Ishikawa (cell line): ENCODE measurements around the gene CD59.
A peak's percentile ranks its signal among the peaks of the same experiment; 100 is the strongest.

Experiments used
- CEBPB ChIP-seq: IDR thresholded peaks from 2 replicates; pipeline ENCODE4 v1.6.1; 2012
- CREB1 ChIP-seq: IDR thresholded peaks from 2 replicates; pipeline ENCODE4 v1.6.1; 2012; ENCODE audit warnings: low read depth
- EGR1 ChIP-seq: IDR thresholded peaks from 2 replicates; pipeline ENCODE4 v1.6.1; 2012
- EP300 ChIP-seq: IDR thresholded peaks from 2 replicates; pipeline ENCODE4 v1.6.1; 2012; ENCODE audit warnings: borderline replicate concordance
- FOXM1 ChIP-seq: IDR thresholded peaks from 2 replicates; pipeline ENCODE4 v1.6.1; 2012; ENCODE audit warnings: low read depth, borderline replicate concordance
- NFIC ChIP-seq: IDR thresholded peaks from 2 replicates; pipeline ENCODE4 v1.6.1; 2012
- RAD21 ChIP-seq: IDR thresholded peaks from 2 replicates; pipeline ENCODE4 v1.6.1; 2012; ENCODE audit warnings: low read depth
- TAF1 ChIP-seq: IDR thresholded peaks from 2 replicates; pipeline ENCODE4 v1.6.1; 2012; ENCODE audit warnings: low read depth, mild to moderate bottlenecking
- TCF12 ChIP-seq: IDR thresholded peaks from 2 replicates; pipeline ENCODE4 v1.6.1; 2012; ENCODE audit warnings: low read depth
- TEAD4 ChIP-seq: IDR thresholded peaks from 2 replicates; pipeline ENCODE4 v1.6.1; 2012
- YY1 ChIP-seq: IDR thresholded peaks from 2 replicates; pipeline ENCODE4 v1.6.1; 2012; ENCODE audit warnings: low read depth
- ZBTB7A ChIP-seq: IDR thresholded peaks from 2 replicates; pipeline ENCODE4 v1.6.1; 2012; ENCODE audit warnings: low read depth
- TF ChIP-seq, protein P1 (sequence below): IDR thresholded peaks from 2 replicates; pipeline ENCODE4 v1.6.1; 2012
- TF ChIP-seq, protein P2 (sequence below): IDR thresholded peaks from 2 replicates; pipeline ENCODE4 v1.6.1; 2012
- TF ChIP-seq, protein P3 (sequence below): IDR thresholded peaks from 2 replicates; pipeline ENCODE4 v1.6.1; 2012; ENCODE audit warnings: low read depth, mild to moderate bottlenecking

Gene CD59

DNA sequence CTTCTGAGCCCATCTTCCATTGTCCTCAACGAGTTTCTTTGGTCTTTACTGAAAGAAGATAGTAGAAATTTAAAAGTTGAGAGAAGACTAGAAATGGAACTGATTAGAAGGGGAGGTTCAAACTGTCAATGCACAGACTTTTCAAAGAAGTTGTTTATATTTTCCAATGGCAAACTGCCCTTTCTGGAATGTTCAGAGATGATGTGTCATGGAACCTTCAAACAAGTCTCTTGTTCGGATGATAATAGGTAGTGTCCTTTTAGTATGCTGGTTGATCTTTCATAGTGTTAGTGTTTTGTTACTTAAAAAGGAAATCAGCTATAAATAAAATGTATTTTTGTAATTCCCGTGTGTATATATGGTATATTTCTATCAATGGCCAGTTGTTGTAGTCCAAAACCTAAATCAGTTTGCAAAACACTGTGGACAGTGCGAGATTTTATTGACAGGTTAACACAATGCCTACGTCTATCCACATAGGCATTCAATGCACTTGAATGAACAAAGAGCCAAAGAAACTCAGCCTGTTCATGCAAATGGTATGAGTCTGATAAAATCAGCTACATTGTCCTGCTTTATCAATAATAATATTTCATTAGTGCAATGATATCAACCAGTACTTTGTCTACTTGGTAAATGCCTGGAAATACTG, 66.5 kb downstream of the CD59 start:
- TF ChIP-seq, protein P1, sequence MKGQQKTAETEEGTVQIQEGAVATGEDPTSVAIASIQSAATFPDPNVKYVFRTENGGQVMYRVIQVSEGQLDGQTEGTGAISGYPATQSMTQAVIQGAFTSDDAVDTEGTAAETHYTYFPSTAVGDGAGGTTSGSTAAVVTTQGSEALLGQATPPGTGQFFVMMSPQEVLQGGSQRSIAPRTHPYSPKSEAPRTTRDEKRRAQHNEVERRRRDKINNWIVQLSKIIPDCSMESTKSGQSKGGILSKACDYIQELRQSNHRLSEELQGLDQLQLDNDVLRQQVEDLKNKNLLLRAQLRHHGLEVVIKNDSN: no peak
- no peak for TF ChIP-seq CEBPB
- TF ChIP-seq EGR1: no peak
- no peak for TF ChIP-seq CREB1
- TF ChIP-seq TCF12: no peak
- TF ChIP-seq YY1: no peak
- no peak for TF ChIP-seq ZBTB7A
- no peak for TF ChIP-seq TAF1
- TF ChIP-seq FOXM1: no peak
- no peak for TF ChIP-seq NFIC
- TF ChIP-seq, protein P2, sequence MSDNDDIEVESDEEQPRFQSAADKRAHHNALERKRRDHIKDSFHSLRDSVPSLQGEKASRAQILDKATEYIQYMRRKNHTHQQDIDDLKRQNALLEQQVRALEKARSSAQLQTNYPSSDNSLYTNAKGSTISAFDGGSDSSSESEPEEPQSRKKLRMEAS: no peak
- no peak for TF ChIP-seq RAD21
- TF ChIP-seq EP300: no peak
- TF ChIP-seq TEAD4: no peak
- TF ChIP-seq, protein P3, sequence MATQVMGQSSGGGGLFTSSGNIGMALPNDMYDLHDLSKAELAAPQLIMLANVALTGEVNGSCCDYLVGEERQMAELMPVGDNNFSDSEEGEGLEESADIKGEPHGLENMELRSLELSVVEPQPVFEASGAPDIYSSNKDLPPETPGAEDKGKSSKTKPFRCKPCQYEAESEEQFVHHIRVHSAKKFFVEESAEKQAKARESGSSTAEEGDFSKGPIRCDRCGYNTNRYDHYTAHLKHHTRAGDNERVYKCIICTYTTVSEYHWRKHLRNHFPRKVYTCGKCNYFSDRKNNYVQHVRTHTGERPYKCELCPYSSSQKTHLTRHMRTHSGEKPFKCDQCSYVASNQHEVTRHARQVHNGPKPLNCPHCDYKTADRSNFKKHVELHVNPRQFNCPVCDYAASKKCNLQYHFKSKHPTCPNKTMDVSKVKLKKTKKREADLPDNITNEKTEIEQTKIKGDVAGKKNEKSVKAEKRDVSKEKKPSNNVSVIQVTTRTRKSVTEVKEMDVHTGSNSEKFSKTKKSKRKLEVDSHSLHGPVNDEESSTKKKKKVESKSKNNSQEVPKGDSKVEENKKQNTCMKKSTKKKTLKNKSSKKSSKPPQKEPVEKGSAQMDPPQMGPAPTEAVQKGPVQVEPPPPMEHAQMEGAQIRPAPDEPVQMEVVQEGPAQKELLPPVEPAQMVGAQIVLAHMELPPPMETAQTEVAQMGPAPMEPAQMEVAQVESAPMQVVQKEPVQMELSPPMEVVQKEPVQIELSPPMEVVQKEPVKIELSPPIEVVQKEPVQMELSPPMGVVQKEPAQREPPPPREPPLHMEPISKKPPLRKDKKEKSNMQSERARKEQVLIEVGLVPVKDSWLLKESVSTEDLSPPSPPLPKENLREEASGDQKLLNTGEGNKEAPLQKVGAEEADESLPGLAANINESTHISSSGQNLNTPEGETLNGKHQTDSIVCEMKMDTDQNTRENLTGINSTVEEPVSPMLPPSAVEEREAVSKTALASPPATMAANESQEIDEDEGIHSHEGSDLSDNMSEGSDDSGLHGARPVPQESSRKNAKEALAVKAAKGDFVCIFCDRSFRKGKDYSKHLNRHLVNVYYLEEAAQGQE: no peak

DNA sequence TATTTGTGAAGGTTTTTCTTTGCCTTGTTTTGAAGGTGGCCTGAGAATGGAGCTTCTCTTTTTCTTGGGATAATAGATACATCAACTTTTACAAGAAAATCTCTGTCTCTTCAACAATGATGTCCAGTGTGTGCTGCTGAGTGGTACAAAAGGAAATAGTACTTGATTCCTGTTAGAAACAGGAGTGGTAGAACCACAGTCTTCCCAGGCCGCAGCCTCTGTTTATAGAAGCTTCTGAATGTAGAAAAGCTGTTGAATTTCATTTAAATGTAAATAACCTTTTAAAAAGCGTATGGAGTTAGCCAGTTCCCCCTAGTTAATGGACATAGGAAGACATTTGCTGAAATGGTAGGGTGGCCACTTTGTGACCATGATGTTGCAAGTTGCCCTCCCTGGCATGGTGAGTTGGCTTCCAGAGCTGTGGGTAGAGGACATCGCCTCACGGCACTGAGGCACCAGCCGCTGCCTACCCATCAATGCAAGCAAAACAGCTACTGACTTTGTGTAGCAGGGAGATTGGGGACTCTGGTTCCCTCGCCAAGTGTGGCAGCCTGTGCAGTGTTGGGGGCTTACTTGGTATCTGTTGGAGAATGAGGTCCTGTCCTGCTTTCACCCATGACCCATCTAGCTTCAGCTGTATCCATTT, 67.1 kb downstream of the CD59 start:
- no peak for TF ChIP-seq EGR1
- no peak for TF ChIP-seq CEBPB
- TF ChIP-seq FOXM1: no peak

DNA sequence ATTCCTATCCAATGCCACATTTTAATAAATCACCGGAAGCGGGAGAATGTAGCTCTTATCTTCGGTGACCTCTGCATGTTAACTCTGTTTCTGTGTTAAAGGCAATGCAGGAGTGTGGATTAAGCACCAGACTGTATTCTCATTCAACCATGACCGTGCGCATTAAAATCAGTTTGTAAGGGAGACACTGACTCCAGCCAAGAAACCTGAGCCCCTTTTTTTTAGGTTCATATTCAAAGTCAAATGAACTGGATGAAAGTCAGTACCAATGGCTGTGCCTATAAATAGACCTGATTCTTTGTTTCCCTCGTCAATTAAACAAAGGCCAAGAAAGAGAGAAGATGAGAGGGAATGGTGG, 67.8 kb downstream of the CD59 start:
- TF ChIP-seq TAF1: no peak
- TF ChIP-seq NFIC: 0 out of 2 replicates have a peak, but pooled peaks have one; percentile 8
- TF ChIP-seq CREB1: no peak
- no peak for TF ChIP-seq TCF12

DNA sequence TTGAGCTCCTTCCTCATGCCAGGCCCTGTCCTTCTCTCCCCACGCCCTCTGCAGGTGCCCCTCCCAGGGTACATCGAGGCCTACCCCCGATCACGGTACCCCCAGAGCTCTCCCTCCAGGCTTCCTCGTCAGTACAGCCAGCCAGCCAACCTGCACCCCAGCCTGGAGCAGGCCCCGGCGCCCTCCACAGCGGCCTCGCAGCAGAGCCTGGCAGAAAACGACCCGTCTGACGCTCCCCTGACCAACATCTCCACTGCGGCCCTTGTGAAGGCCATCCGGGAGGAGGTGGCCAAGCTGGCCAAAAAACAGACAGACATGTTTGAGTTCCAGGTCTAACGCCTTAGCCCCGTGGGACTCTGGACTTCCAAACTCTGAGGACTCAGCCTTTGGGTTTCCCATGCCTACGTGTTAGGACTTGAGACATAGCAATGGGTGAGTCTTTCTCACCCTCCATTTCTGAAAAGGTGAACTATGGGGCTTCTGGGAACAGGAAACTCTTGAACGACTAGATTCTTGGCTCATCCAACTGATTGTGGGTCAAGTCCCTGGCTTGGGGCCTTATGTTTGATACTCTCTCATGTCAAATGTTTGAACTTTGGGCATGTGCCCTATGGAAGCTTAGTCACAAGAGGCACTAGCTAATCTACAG, 68.3 kb downstream of the CD59 start:
- no peak for TF ChIP-seq FOXM1
- no peak for TF ChIP-seq TAF1
- no peak for TF ChIP-seq YY1
- TF ChIP-seq CREB1: no peak
- TF ChIP-seq, protein P3: no peak

DNA sequence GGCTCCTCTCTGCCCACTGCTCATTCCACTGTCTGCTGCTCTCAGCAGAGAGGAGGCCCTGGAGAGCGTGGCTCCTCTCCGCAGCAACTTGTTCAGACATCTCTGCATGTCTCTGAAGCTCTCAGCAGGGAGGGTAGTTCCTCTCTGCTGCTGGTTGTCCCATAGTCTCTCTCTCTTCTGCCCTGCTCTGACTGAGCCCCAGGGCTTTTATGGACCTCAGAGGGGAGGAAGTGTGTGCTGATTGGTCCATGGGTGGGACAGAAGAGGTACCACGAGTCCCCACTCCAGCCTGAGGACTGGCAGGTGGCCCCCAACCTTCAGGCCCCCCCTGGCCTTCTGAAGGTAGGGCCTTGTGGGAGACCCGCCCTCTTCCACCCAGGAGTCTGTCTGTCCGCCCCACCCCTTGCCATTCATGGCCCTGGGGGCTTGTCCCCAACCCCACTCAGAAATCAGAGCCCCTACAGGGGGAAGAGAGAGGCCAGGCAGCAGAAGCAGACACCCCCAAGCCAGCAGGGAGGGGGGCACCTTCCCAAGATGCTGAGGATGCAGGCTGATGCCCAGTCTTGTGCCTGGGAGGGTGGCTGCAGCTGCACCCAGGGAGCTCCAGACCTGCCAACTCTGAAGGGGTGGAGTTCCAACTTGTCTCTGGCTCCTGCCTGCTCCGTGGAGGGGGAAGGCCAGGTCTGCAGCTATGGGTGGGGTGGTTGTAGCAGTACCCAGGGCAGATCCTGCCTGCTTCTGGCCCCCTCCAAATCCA, 70.7 kb downstream of the CD59 start:
- no peak for TF ChIP-seq TEAD4
- TF ChIP-seq, protein P1: no peak
- no peak for TF ChIP-seq YY1
- TF ChIP-seq EGR1: no peak
- TF ChIP-seq EP300: no peak
- TF ChIP-seq, protein P2: no peak
- TF ChIP-seq CEBPB: no peak
- TF ChIP-seq CREB1: no peak
- TF ChIP-seq TCF12: no peak
- TF ChIP-seq TAF1: no peak
